ENCODE measurements around the gene ACER3. TPM values are rescaled to one million over a fixed set of nuclear protein-coding genes. Genes with fewer than 3 reads are reported as not detected.

ACER3 gene
- total and polyA plus RNA-seq, 8 donors: 2.1 to 25.9 (median 8.5) TPM

DNA sequence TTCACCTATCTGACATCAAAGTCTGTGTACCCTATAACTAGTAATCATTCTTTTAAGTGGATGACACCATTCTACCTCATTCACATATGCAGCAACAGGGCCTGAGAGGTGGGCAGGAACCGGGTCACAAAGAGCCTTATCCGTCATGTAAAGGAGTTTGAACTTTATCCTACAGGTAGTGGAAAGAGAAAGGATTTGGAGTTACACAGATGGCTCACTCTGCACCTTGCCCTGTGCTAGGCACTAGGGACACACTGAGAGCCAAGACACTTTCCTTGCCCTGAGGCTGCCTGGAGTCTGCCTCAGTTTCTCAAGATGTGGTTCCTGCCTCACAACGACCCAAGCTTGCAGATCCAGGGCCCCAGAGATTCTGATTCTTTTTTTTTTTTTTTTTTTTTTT, 14.3 kb upstream of the ACER3 start:
- H3K9me3 ChIP-seq: no peaks in the 10 kb centered on the region
- DNase-seq: no peak
- TF ChIP-seq POLR2AphosphoS5 (IDR thresholded peaks at IDR 0.05): no peak
- no peak for TF ChIP-seq CTCF (IDR thresholded peaks at IDR 0.05)
- TF ChIP-seq EP300 (IDR thresholded peaks at IDR 0.05): no peak
- TF ChIP-seq POLR2A (IDR thresholded peaks at IDR 0.05): no peak
- no peaks in the 10 kb centered on the region for H3K27me3 ChIP-seq
- peaks cover 0 to 6% (median 0%) of the 10 kb centered on the region in 4 donors for H3K4me1 ChIP-seq
- H3K4me3 ChIP-seq: no peak overlapping the region
- H3K27ac ChIP-seq: no peak overlapping the region
- 65 to 81% (median 73%) methylated on average over 3 of the region's 3 CpGs for WGBS, 5 donors
- H3K36me3 ChIP-seq: no peaks in the 10 kb centered on the region
- intact Hi-C loops (cut with DNase I; ENCODE audit: low total_unique reads): no loop called here

GRCh38 chr11:76849376-76849775, 11.3 kb upstream of the ACER3 start:
- Histone ChIP-seq H3K4me3 (no peak overlapping the region), H3K27me3 (no peaks in the 10 kb centered on the region), H3K36me3 (no peaks in the 10 kb centered on the region), H3K9me3 (no peaks in the 10 kb centered on the region), H3K27ac (no peak overlapping the region), H3K4me1 (peaks cover 0 to 6% (median 0%) of the 10 kb centered on the region in 4 donors)
- 93 to 100% (median 96%) methylated on average over 3 of the region's 3 CpGs for whole genome bisulfite sequencing, 5 donors
- intact Hi-C loops (cut with DNase I; ENCODE audit: low total_unique reads): no loop called here
- TF ChIP-seq EP300 (IDR thresholded peaks at IDR 0.05) (no peak), POLR2AphosphoS5 (IDR thresholded peaks at IDR 0.05) (no peak), POLR2A (IDR thresholded peaks at IDR 0.05) (no peak), CTCF (IDR thresholded peaks at IDR 0.05) (no peak)
- DNase-seq: no peak

DNA sequence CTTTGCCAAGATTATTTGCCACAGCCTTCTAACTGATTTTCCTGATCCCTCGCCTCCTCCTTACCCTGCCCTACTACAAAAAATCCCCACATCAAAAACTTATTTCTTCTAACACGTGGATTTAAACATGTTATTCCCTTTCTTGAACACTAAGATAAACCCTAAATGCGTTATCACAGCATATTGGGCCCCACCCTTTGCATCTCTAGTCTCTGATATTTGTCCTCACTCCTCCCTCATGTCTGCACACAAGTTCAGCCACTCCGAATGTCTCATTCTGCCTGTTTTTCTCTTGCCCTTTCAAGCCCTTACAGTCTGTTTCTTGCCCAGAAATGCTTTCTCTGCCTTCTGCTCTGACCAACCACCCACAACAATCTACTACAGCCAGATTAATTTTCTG, 10.6 kb upstream of the ACER3 start:
- 52 to 67% (median 59%) methylated on average over 4 of the region's 4 CpGs for WGBS, 5 donors
- intact Hi-C loops (cut with DNase I; ENCODE audit: low total_unique reads): no loop called here
- H3K27me3 ChIP-seq: no peaks in the 10 kb centered on the region

DNA sequence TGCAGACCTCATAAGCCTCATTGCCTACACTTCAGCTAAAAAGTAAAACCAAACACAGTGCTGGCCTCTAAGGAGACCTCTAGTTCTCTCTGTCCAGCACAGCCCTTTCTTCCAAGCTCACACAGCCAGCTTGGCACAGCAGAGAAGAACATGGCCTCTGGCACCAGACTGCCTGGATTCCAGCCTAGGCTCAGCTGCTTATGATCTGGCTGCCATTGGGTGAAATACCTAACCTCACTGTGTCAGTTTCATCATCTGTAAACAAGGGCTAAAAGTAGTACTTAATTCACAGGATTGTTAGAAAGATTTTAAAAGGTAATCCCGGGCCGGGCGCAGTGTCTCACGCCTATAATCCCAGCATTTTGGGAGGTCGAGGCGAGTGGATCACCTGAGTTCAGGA, 9.9 kb upstream of the ACER3 start:
- no peak for DNase-seq
- Histone ChIP-seq H3K27me3 (no peaks in the 10 kb centered on the region), H3K36me3 (no peaks in the 10 kb centered on the region), H3K9me3 (no peaks in the 10 kb centered on the region), H3K27ac (no peak overlapping the region), H3K4me3 (no peak overlapping the region), H3K4me1 (peaks cover 0 to 6% (median 0%) of the 10 kb centered on the region in 4 donors)
- intact Hi-C loops (cut with DNase I; ENCODE audit: low total_unique reads): no loop called here
- TF ChIP-seq EP300 (IDR thresholded peaks at IDR 0.05) (no peak), POLR2A (IDR thresholded peaks at IDR 0.05) (no peak), CTCF (IDR thresholded peaks at IDR 0.05) (no peak), POLR2AphosphoS5 (IDR thresholded peaks at IDR 0.05) (no peak)
- 82 to 96% (median 96%) methylated on average over 6 of the region's 6 CpGs for WGBS, 5 donors

More for the DNA sequence above, 10.6 kb upstream of the ACER3 start:
- H3K4me1 ChIP-seq: peaks cover 0 to 6% (median 0%) of the 10 kb centered on the region in 4 donors
- no peak for DNase-seq
- no peak overlapping the region for H3K4me3 ChIP-seq
- no peak overlapping the region for H3K27ac ChIP-seq
- H3K9me3 ChIP-seq: no peaks in the 10 kb centered on the region
- TF ChIP-seq EP300 (IDR thresholded peaks at IDR 0.05) (no peak), CTCF (IDR thresholded peaks at IDR 0.05) (no peak), POLR2AphosphoS5 (IDR thresholded peaks at IDR 0.05) (no peak), POLR2A (IDR thresholded peaks at IDR 0.05) (no peak)
- no peaks in the 10 kb centered on the region for H3K36me3 ChIP-seq
